OCI-LY1 (cell line): ENCODE data around the gene GIPC3.

ENCODE experiments used
- H2AFZ ChIP-seq: fragments of 200-600 bp; sonication (generic), shearing (Covaris generic); 2 replicates; pipeline ENCODE4 v1.6.0; 2014; ENCODE audit warnings: antibody characterized with exemption, mild to moderate bottlenecking, low read length
- H3F3A ChIP-seq: fragments of 200-600 bp; sonication (generic), shearing (Covaris generic); 2 replicates; pipeline ENCODE4 v1.6.0; 2014; ENCODE audit warnings: mild to moderate bottlenecking, antibody characterized with exemption, low read length, moderate library complexity; ENCODE audit not compliant: insufficient read depth
- H3K27ac ChIP-seq: fragments of 200-600 bp; sonication (generic); 2 replicates; pipeline ENCODE4 v1.5.1; 2014; ENCODE audit warnings: low read length, mixed run types, mild to moderate bottlenecking, low read depth; ENCODE audit not compliant: poor library complexity, severe bottlenecking
- H3K27me3 ChIP-seq: fragments of 200-600 bp; sonication (generic); 2 replicates; pipeline ENCODE4 v1.6.0; 2014; ENCODE audit warnings: antibody characterized with exemption, mild to moderate bottlenecking, low read length, moderate library complexity; ENCODE audit not compliant: insufficient read depth
- H3K36me3 ChIP-seq: fragments of 200-600 bp; sonication (generic); 2 replicates; pipeline ENCODE4 v1.6.1; 2014; ENCODE audit warnings: mild to moderate bottlenecking, antibody characterized with exemption, low read length, moderate library complexity, mixed read lengths; ENCODE audit not compliant: insufficient read depth
- H3K4me1 ChIP-seq: fragments of 200-600 bp; sonication (generic); 2 replicates; pipeline ENCODE4 v1.5.1; 2014; ENCODE audit warnings: mild to moderate bottlenecking, low read length, moderate library complexity; ENCODE audit not compliant: insufficient read depth, severe bottlenecking
- H3K4me2 ChIP-seq: fragments of 200-600 bp; sonication (generic), shearing (Covaris generic); 2 replicates; pipeline ENCODE4 v1.6.1; 2014; ENCODE audit warnings: low read length
- H3K4me3 ChIP-seq: fragments of 200-600 bp; sonication (generic); 2 replicates; pipeline ENCODE4 v1.5.1; 2014; ENCODE audit warnings: low read length, low read depth, mild to moderate bottlenecking, mixed read lengths; ENCODE audit not compliant: poor library complexity, severe bottlenecking
- H3K79me2 ChIP-seq: fragments of 200-600 bp; shearing (Covaris generic); 2 replicates; pipeline ENCODE4 v1.6.1; 2016; ENCODE audit warnings: mixed run types, low read length, mixed read lengths; ENCODE audit not compliant: insufficient read depth
- H3K9ac ChIP-seq: fragments of 200-600 bp; sonication (generic), shearing (Covaris generic); 2 replicates; pipeline ENCODE4 v1.6.1; 2014; ENCODE audit warnings: mild to moderate bottlenecking, low read length, mixed read lengths
- H3K9me2 ChIP-seq: fragments of 200-600 bp; sonication (generic), shearing (Covaris generic); 2 replicates; pipeline ENCODE4 v1.6.1; 2014; ENCODE audit warnings: low read depth, mild to moderate bottlenecking, low read length, mixed read lengths
- H3K9me3 ChIP-seq: fragments of 200-600 bp; shearing (Covaris generic); 2 replicates; pipeline ENCODE4 v1.6.1; 2014; ENCODE audit warnings: low read length, mixed read lengths
- H4K20me1 ChIP-seq: fragments of 200-600 bp; sonication (generic), shearing (Covaris generic); 2 replicates; pipeline ENCODE4 v1.6.0; 2016; ENCODE audit warnings: mild to moderate bottlenecking, low read length; ENCODE audit not compliant: insufficient read depth
- CTCF ChIP-seq: fragments of 200-600 bp; sonication (generic), shearing (Covaris generic); IDR thresholded peaks from 2 replicates; pipeline ENCODE4 v1.5.1; 2017; ENCODE audit warnings: mild to moderate bottlenecking, antibody characterized with exemption, low read length, moderate library complexity, mixed read lengths
- EZH2 ChIP-seq: fragments of 200-600 bp; sonication (generic), shearing (Covaris generic); IDR thresholded peaks from 2 replicates; pipeline ENCODE4 v1.8.0; 2017; ENCODE audit warnings: borderline replicate concordance, mixed run types, mild to moderate bottlenecking, antibody characterized with exemption, low read length, moderate library complexity, mixed read lengths

The GIPC3 gene

GRCh38 chr19:3547767-3548282, 37.5 kb upstream of the GIPC3 start:
- Histone ChIP-seq H3F3A (no peaks in the 10 kb centered on the region), H3K4me2 (no peak overlapping the region), H3K9me3 (no peaks in the 10 kb centered on the region), H2AFZ (no peak overlapping the region), H3K27ac (no peak overlapping the region), H3K79me2 (no peaks in the 10 kb centered on the region), H3K27me3 (no peaks in the 10 kb centered on the region), H3K4me3 (no peak overlapping the region), H4K20me1 (no peaks in the 10 kb centered on the region), H3K36me3 (peaks cover 42% of the 10 kb centered on the region), H3K9me2 (no peaks in the 10 kb centered on the region), H3K4me1 (peaks cover 14% of the 10 kb centered on the region), H3K9ac (no peak overlapping the region)
- TF ChIP-seq EZH2 (no peak), CTCF (0 out of 2 replicates have a peak, but pooled peaks have one; percentile 3)

- Histone ChIP-seq H3K4me3 (no peak overlapping the region), H3K79me2 (no peaks in the 10 kb centered on the region), H3F3A (no peaks in the 10 kb centered on the region), H4K20me1 (no peaks in the 10 kb centered on the region), H3K4me2 (no peak overlapping the region), H3K9me2 (no peaks in the 10 kb centered on the region), H3K27ac (no peak overlapping the region), H3K27me3 (no peaks in the 10 kb centered on the region), H3K9ac (no peak overlapping the region), H3K4me1 (peaks cover 19% of the 10 kb centered on the region), H3K9me3 (no peaks in the 10 kb centered on the region), H2AFZ (no peak overlapping the region), H3K36me3 (peaks cover 42% of the 10 kb centered on the region)
- TF ChIP-seq EZH2 (no peak), CTCF (no peak)
Measured at GRCh38 chr19:3548606-3549005, 36.7 kb upstream of the GIPC3 start.

- TF ChIP-seq EZH2 = no peak
- TF ChIP-seq CTCF = no peak
- Histone ChIP-seq H3F3A (no peaks in the 10 kb centered on the region), H4K20me1 (no peaks in the 10 kb centered on the region), H3K27me3 (no peaks in the 10 kb centered on the region), H3K36me3 (peaks cover 36% of the 10 kb centered on the region), H3K9me2 (no peaks in the 10 kb centered on the region), H3K4me2 (no peak overlapping the region), H3K4me3 (no peak overlapping the region), H3K4me1 (peaks cover 20% of the 10 kb centered on the region), H3K27ac (no peak overlapping the region), H3K9ac (no peak overlapping the region), H3K79me2 (no peaks in the 10 kb centered on the region), H2AFZ (no peak overlapping the region), H3K9me3 (no peaks in the 10 kb centered on the region)
Measured at GRCh38 chr19:3549816-3550215, 35.5 kb upstream of the GIPC3 start.
